Measurements from ENCODE around the gene RHNO1. TPM values are rescaled to one million over a fixed set of nuclear protein-coding genes. Genes with fewer than 3 reads are reported as not detected.
A peak's percentile ranks its signal among the peaks of the same experiment; 100 is the strongest.

RHNO1 gene
- total and polyA plus RNA-seq, 2 of the 8 experiments (the other 6 are each of a cell fraction or from before 2014, with no cell fraction given): 55.8 to 56.9 TPM

GRCh38 chr12:2912216-2912575 lies 35.2 kb downstream of the RHNO1 start:
- Histone ChIP-seq H4K8ac (ENCODE audit: extremely low read depth, insufficient read depth, low read length) (no peak overlapping the region), H2BK15ac (ENCODE audit: low read length) (no peak overlapping the region; the same call in 1 of the 2 replicates), H3K27me3 (replicated peaks in 1 of 4; ENCODE audit: control insufficient read depth in 3 of 4, extremely low read depth in 1 of 4, insufficient read depth in 3 of 4, low read length in 3 of 4) (no peaks in the 10 kb centered on the region), H4K5ac (ENCODE audit: insufficient read length, low read depth, low read length) (no peak overlapping the region), H4K20me1 (replicated peaks in 1 of 2; ENCODE audit: control insufficient read depth in 1 of 2, insufficient read depth in 2 of 2, low read length in 2 of 2) (no peaks in the 10 kb centered on the region), H3K4me3 (ENCODE audit: extremely low read depth in 1 of 4, insufficient read depth in 2 of 4, low read depth in 3 of 4, low read length in 4 of 4) (no peak overlapping the region), H3K18ac (ENCODE audit: extremely low read depth, low read length) (no peak overlapping the region), H3K79me2 (ENCODE audit: control insufficient read depth in 1 of 2, insufficient read depth in 2 of 2, low read length in 2 of 2) (no peaks in the 10 kb centered on the region), H3K36me3 (ENCODE audit: control insufficient read depth in 2 of 4, insufficient read depth in 4 of 4, low read length in 3 of 4) (peaks cover 0 to 4% (median 0%) of the 10 kb centered on the region in 4 experiments; a peak in 1 of 8 replicates), H3K14ac (ENCODE audit: insufficient read length) (no peak overlapping the region), H3K56ac (replicated peaks; ENCODE audit: insufficient read length, low read depth, low read length) (no peak overlapping the region), H2BK12ac (ENCODE audit: low read depth, low read length) (peak overlapping the region; percentile 73; the same call in 1 of the 2 replicates), H2BK20ac (ENCODE audit: low read length) (peak overlapping the region; percentile 24; the same call in 1 of the 2 replicates), H3K23ac (ENCODE audit: insufficient read length) (no peak overlapping the region), H2BK5ac (ENCODE audit: low read depth, low read length) (no peak overlapping the region), H3K23me2 (ENCODE audit: low read depth, low read length) (no peaks in the 10 kb centered on the region), H2AK5ac (ENCODE audit: low read depth, low read length) (peak overlapping the region; percentile 29; the same call in 1 of the 2 replicates), H4K91ac (replicated peaks; ENCODE audit: insufficient read length, low read length) (peak overlapping the region; percentile 91), H2BK120ac (replicated peaks; ENCODE audit: low read depth, low read length) (no peak overlapping the region), H3K4me2 (ENCODE audit: insufficient read depth in 1 of 2, low read depth in 2 of 2, low read length in 2 of 2) (0 out of 4 replicates have a peak overlapping the region, but pooled peaks have one; percentile 24), H3K9me3 (ENCODE audit: insufficient read depth in 2 of 2, low read depth in 1 of 2, low read length in 1 of 2) (no peaks in the 10 kb centered on the region), H3K4ac (replicated peaks; ENCODE audit: insufficient read length, low read depth, low read length) (no peak overlapping the region), H2AFZ (ENCODE audit: low read length) (no peak overlapping the region), H3K4me1 (replicated peaks in 1 of 4; ENCODE audit: control insufficient read depth in 3 of 4, insufficient read depth in 4 of 4, low read length in 3 of 4) (peaks cover 1 to 7% (median 5%) of the 10 kb centered on the region in 4 experiments; a peak in 4 of 7 replicates), H3K9ac (replicated peaks in 1 of 4; ENCODE audit: extremely low read depth in 1 of 4, low read depth in 3 of 4, low read length in 3 of 4) (no peak overlapping the region), H3K79me1 (ENCODE audit: low read depth, low read length) (no peaks in the 10 kb centered on the region), H3K27ac (ENCODE audit: low read depth, low read length) (peak overlapping the region; percentile 77)
- 85% methylated on average over 3 of the region's 3 CpGs; no CpG with 5 or more reads in 1 of the 2 experiments for WGBS, 2 experiments (ENCODE audit: extremely low coverage in 1 of 2, insufficient coverage in 1 of 2, insufficient read length in 1 of 2, insufficient replicate concordance in 2 of 2, low coverage in 1 of 2, low lambda C conversion rate in 2 of 2, missing lambda C conversion rate in 1 of 2)
- no peak for FAIRE-seq
- ChIA-PET POLR2A (ENCODE audit: partially characterized antibody) (interaction anchor here (0.5 to 1.2 kb wide), 9 partner anchors 12 to 1361 kb away, joined by 3 to 5 read pairs (median 3); partner anchors contain the start of genes CCND2 and TEX52), CTCF (ENCODE audit: partially characterized antibody) (interaction anchor here (0.8 to 3.6 kb wide), 7 partner anchors 11 to 32 kb away, joined by 3 to 19 read pairs (median 4); no protein-coding TSS in a partner anchor)
- no peak for TF ChIP-seq CBX8 (IDR thresholded peaks at IDR 0.05; ENCODE audit: borderline replicate concordance, low read depth, low read length)
- TF ChIP-seq TBP (IDR thresholded peaks at IDR 0.05; ENCODE audit: low read depth, low read length): no peak
- 0 out of 2 replicates have a peak, but pooled peaks have one; percentile 10 for TF ChIP-seq TAF1 (IDR thresholded peaks at IDR 0.05; ENCODE audit: low read depth, low read length)
- no peak for DNase-seq (ENCODE audit: low read depth in 1 of 2, low spot score in 2 of 2)
